T-helper 17 cell (primary cell): ENCODE results near the gene TMEM134. TPM values are rescaled to one million over a fixed set of nuclear protein-coding genes. Genes with fewer than 3 reads are reported as not detected.

ENCODE experiments used
- ATAC-seq: fragments of 150-1000 bp; cut with Tn5 transposase; 2 replicates; pipeline ENCODE4 v1.10.0; 2021; ENCODE audit warnings: mild to moderate bottlenecking, moderate library complexity
- DNase-seq, 3 donors: peaks; one replicate each; pipeline versions ENCODE4 v3.0.0 to v3.0.0-alpha.2; 2020 to 2021
- H3K9me3 ChIP-seq: one replicate; pipeline ENCODE4 v1.7.0; 2013; ENCODE audit warnings: low read length, mild to moderate bottlenecking; ENCODE audit not compliant: control insufficient read depth, poor library complexity, severe bottlenecking
- H3K27ac Mint-ChIP-seq: one replicate; pipeline ENCODE4 v1.8.0; 2022; ENCODE audit warnings: mild to moderate bottlenecking, moderate library complexity, mixed read lengths
- H3K27me3 Mint-ChIP-seq: one replicate; pipeline ENCODE4 v1.8.0; 2022; ENCODE audit warnings: mixed read lengths
- H3K36me3 Mint-ChIP-seq: one replicate; pipeline ENCODE4 v1.8.0; 2022; ENCODE audit warnings: low read depth, mixed read lengths
- H3K4me1 Mint-ChIP-seq: one replicate; pipeline ENCODE4 v1.8.0; 2022; ENCODE audit warnings: mild to moderate bottlenecking, mixed read lengths
- H3K4me3 Mint-ChIP-seq: one replicate; pipeline ENCODE4 v1.8.0; 2022; ENCODE audit warnings: mild to moderate bottlenecking, moderate library complexity, mixed read lengths
- total RNA-seq, 4 donors: library from RNA in 2 of 4; stranded (reverse) in 2 of 4; gene quantifications; one replicate each; pipeline ENCODE4 v1.2.3 and lab custom pipeline; 2022 to 2026

Gene TMEM134
- total RNA-seq, 2 donors from 2014 or later: 48.7 to 65.6 TPM

- H3K4me1 Mint-ChIP-seq: peaks cover 50% of the 10 kb centered on the region
- ATAC-seq (peak; percentile 15), DNase-seq (peak; percentile 57 to 70 (median 62))
- H3K27me3 Mint-ChIP-seq: no peaks in the 10 kb centered on the region
- peak within 1 kb of the TSS; percentile 94 for H3K4me3 Mint-ChIP-seq
- H3K9me3 ChIP-seq: no peaks in the 10 kb centered on the region
- H3K36me3 Mint-ChIP-seq: no peaks in the 10 kb centered on the region
- peak within 1 kb of the TSS; percentile 97 for H3K27ac Mint-ChIP-seq
These were observed 36.0 kb upstream of the TMEM134 start, which contains the start of gene PITPNM1 for GRCh38 chr11:67504950-67505581. TSS of gene PITPNM1 (minus strand) at chr11:67505363. CDS start at chr11:67504180, 1,183 bp downstream.

- peak in 2 of 3 donors; percentile 52 to 57 for DNase-seq
- H3K36me3 Mint-ChIP-seq: no peaks in the 10 kb centered on the region
- ATAC-seq: no peak
- no peaks in the 10 kb centered on the region for H3K9me3 ChIP-seq
- H3K4me3 Mint-ChIP-seq: peak overlapping the region; percentile 94
- H3K4me1 Mint-ChIP-seq: peaks cover 52% of the 10 kb centered on the region
- H3K27ac Mint-ChIP-seq: peak overlapping the region; percentile 97
- no peaks in the 10 kb centered on the region for H3K27me3 Mint-ChIP-seq
These were observed 35.2 kb upstream of the TMEM134 start for GRCh38 chr11:67504005-67504949.

- peak overlapping the region; percentile 88 for H3K4me3 Mint-ChIP-seq
- H3K27ac Mint-ChIP-seq: peak overlapping the region; percentile 89
- H3K27me3 Mint-ChIP-seq: no peaks in the 10 kb centered on the region
- DNase-seq: no peak
- H3K4me1 Mint-ChIP-seq: peaks cover 45% of the 10 kb centered on the region
- H3K36me3 Mint-ChIP-seq: no peaks in the 10 kb centered on the region
- no peaks in the 10 kb centered on the region for H3K9me3 ChIP-seq
- no peak for ATAC-seq
These were observed 34.3 kb upstream of the TMEM134 start for GRCh38 chr11:67503119-67504004.

GRCh38 chr11:67502328-67502979, 33.4 kb upstream of the TMEM134 start:
- Mint-ChIP-seq H3K4me3 (peak overlapping the region; percentile 88), H3K4me1 (peaks cover 45% of the 10 kb centered on the region), H3K27ac (peak overlapping the region; percentile 89), H3K36me3 (no peaks in the 10 kb centered on the region), H3K27me3 (no peaks in the 10 kb centered on the region)
- ATAC-seq: no peak
- no peaks in the 10 kb centered on the region for H3K9me3 ChIP-seq
- DNase-seq: no peak

GRCh38 chr11:67501854-67502253, 32.8 kb upstream of the TMEM134 start:
- peak overlapping the region; percentile 84 for H3K27ac Mint-ChIP-seq
- no peak for DNase-seq
- H3K9me3 ChIP-seq: no peaks in the 10 kb centered on the region
- no peaks in the 10 kb centered on the region for H3K27me3 Mint-ChIP-seq
- ATAC-seq: no peak
- H3K4me1 Mint-ChIP-seq: peaks cover 41% of the 10 kb centered on the region
- H3K36me3 Mint-ChIP-seq: no peaks in the 10 kb centered on the region
- H3K4me3 Mint-ChIP-seq: no peak overlapping the region

GRCh38 chr11:67500831-67501715, 32.0 kb upstream of the TMEM134 start:
- Mint-ChIP-seq H3K27me3 (no peaks in the 10 kb centered on the region), H3K27ac (peak overlapping the region; percentile 84), H3K4me1 (peaks cover 36% of the 10 kb centered on the region), H3K36me3 (no peaks in the 10 kb centered on the region), H3K4me3 (no peak overlapping the region)
- DNase-seq (no peak), ATAC-seq (no peak)
- H3K9me3 ChIP-seq: no peaks in the 10 kb centered on the region

GRCh38 chr11:67500484-67500821, 31.4 kb upstream of the TMEM134 start:
- peaks cover 32% of the 10 kb centered on the region for H3K4me1 Mint-ChIP-seq
- no peak for ATAC-seq
- no peak overlapping the region for H3K27ac Mint-ChIP-seq
- no peaks in the 10 kb centered on the region for H3K9me3 ChIP-seq
- no peaks in the 10 kb centered on the region for H3K36me3 Mint-ChIP-seq
- DNase-seq: no peak
- no peaks in the 10 kb centered on the region for H3K27me3 Mint-ChIP-seq
- no peak overlapping the region for H3K4me3 Mint-ChIP-seq

- ATAC-seq: no peak
- H3K27me3 Mint-ChIP-seq: no peaks in the 10 kb centered on the region
- peaks cover 30% of the 10 kb centered on the region for H3K4me1 Mint-ChIP-seq
- DNase-seq: no peak
- no peak overlapping the region for H3K27ac Mint-ChIP-seq
- H3K36me3 Mint-ChIP-seq: no peaks in the 10 kb centered on the region
- no peaks in the 10 kb centered on the region for H3K9me3 ChIP-seq
- no peak overlapping the region for H3K4me3 Mint-ChIP-seq
These were observed 30.9 kb upstream of the TMEM134 start for GRCh38 chr11:67499808-67500483.

GRCh38 chr11:67498544-67498972, 29.5 kb upstream of the TMEM134 start:
- no peaks in the 10 kb centered on the region for H3K9me3 ChIP-seq
- H3K27me3 Mint-ChIP-seq: no peaks in the 10 kb centered on the region
- no peak overlapping the region for H3K27ac Mint-ChIP-seq
- no peak overlapping the region for H3K4me3 Mint-ChIP-seq
- no peaks in the 10 kb centered on the region for H3K36me3 Mint-ChIP-seq
- H3K4me1 Mint-ChIP-seq: peaks cover 25% of the 10 kb centered on the region
- no peak for DNase-seq
- ATAC-seq: no peak

GRCh38 chr11:67497656-67498291, 28.7 kb upstream of the TMEM134 start:
- Mint-ChIP-seq H3K36me3 (no peaks in the 10 kb centered on the region), H3K27ac (no peak overlapping the region), H3K4me3 (no peak overlapping the region), H3K27me3 (no peaks in the 10 kb centered on the region), H3K4me1 (peaks cover 22% of the 10 kb centered on the region)
- no peaks in the 10 kb centered on the region for H3K9me3 ChIP-seq
- ATAC-seq (no peak), DNase-seq (no peak)

- no peaks in the 10 kb centered on the region for H3K9me3 ChIP-seq
- Mint-ChIP-seq H3K27me3 (no peaks in the 10 kb centered on the region), H3K36me3 (no peaks in the 10 kb centered on the region), H3K27ac (no peak overlapping the region), H3K4me1 (peaks cover 19% of the 10 kb centered on the region), H3K4me3 (no peak overlapping the region)
- DNase-seq (no peak), ATAC-seq (no peak)
These were observed 27.1 kb upstream of the TMEM134 start for GRCh38 chr11:67496113-67496512.
